GM21515 (cell line): ENCODE results near the gene TUBA1B.

Source experiments
- ATAC-seq: cut with Tn5 transposase; IDR thresholded peaks from one replicate; pipeline ENCODE4 v1.9.1; 2021; ENCODE audit not compliant: unreplicated experiment

The TUBA1B gene

DNA sequence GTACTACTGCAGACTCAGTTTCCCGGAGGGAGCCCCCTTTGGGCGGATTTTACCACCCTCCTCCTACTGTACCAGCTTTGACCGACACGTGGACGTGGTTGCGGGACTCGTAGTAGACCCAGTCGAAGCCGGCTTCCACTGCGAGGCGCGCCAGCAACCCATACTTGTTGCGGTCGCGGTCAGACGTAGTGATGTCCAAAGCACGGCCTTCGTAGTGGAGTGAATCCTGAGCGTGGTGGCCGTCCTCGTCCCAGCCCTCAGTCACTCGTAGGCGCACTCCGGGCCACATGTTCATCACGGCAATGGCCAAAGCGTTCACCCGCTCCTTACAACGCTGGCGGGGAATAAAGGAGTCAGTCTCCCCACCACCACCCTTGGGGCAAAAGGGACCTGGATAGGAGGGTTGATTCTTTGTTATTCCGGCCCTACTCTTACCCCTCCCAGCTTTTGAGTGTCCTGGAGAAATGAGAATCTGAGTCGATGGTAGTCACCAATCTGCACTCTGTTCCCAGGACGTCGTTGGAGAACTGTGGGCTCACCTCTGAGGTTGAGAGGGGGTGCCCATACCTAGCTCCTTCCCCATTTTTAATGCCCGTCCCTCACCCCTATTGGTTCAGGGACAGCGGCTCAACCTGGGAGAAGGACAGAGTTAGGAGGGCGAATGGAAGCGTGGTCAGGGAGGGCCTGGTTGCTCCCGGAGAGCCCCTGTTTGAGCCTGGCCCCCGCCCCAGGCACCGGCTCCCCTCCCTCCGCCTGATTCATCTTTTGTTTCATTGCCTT lies 39.9 kb downstream of the TUBA1B start:
- no peak for ATAC-seq

DNA sequence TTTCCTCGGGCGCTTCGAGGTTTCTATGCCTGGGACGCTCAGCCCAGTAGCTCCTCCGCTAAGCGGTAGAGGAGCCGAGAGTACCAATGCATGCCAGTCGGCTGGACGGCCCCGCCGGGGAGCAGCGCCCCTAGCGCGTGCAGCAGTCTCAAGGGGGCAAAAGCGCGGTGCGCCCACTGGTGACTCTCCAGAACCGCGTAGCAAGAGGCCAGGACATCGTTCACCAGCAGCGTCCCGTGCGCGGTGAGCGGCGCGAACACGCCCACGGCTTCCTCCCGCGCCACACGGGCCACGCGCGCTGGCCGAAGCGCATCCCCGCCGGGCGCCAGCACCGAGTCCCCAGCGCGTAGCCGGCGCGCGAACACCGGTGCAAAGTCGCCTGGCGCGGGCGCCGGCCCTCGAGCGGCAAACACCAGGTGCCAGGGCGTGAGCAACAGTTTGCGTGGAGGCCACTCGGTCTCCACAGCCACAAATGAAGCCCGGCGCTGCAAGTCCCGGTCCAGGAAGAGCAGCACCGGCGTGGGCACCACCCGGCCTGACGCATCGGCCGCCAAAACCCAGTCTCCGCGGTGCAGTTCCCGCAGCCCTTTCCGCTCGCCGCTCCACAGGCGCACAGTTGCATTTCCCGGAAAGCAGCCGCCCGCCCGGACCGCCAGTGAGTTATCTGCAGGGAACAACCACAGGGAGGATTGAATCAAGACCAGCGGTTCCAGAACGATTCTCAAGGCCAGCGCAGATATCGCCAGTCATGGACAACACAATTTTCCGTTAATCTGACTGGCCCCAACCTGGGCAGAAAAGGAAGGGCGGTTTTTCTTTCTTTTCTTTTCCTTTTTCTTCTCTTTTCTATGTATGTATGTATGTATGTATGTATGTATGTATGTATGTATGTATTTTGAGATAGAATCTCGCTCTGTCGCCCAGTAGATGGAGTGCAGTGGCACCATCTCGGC lies 41.1 kb downstream of the TUBA1B start:
- no peak for ATAC-seq

DNA sequence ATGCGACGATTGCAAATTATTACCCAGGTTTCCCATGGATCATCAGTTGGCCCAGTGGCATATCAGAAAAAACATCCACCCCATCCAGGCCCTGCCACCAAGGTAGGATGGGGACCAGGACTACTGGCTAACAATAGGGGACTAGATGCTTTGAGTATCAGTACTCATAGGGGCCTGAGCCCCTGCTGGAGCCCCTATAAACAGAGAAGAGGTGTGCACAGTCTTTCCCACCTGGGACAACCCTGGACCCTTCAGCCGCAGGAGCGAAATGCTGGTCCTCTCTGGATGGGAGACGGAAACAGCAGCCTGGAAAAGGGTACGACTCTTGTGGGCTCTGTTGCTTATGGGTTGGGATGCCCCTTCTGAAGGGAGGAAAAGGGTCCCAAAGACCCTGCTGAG lies 42.3 kb downstream of the TUBA1B start:
- no peak for ATAC-seq

DNA sequence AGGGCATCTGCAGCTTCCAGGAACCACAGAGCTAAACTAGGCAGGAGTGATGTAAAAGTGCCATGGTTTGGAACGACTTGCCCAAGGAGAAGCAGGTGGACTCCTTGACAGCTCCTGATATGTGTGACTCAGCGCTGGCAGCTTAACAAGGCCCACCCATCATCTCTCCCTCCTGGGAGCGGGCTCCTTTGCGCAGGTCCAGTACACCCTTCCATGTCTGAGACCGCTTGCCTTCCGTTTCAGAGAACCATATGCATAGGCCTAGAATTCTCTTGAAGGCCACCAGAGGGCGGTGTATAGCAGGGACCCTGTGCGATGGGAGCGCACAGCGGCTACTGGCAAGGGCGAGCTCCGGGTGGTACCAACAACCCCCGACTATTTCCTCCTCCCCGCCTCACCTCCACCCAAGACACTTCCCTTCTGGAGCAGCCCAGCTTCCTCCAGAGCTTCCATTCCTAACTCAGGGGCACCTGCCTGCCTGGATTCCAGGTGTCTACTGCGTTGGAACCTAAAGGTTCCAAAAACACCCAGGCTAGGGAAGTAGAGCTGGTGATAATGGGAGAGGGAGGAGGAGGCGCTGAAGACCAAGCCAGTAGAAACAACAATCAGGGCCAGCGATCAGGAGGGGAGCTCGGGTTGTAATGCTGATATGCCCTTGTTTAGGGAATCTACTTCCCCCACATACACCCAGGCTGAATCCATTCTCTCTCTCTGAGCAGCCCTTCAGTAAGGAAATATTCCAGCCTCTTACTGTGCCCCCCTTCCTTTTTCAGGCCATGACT lies 42.9 kb downstream of the TUBA1B start:
- peak; percentile 83 for ATAC-seq

DNA sequence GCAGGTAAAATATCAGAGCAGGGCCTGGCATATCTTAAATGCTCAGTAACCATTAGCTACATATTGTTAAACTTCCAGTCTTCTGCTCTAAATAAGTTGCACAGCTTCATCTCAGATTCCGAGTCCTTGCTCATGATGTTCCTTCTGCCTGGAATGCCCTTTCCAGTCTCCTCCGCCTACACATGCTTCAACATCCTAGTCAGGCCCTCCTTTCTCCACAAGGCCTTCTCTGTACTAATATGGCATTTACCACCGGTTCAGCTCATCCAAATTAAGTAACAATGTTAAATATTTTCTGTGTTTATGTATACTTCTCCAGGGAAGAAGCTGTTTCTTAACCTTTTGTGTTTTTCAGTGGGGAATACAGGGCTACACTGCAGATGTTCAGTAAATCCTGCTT lies 45.1 kb downstream of the TUBA1B start:
- no peak for ATAC-seq

DNA sequence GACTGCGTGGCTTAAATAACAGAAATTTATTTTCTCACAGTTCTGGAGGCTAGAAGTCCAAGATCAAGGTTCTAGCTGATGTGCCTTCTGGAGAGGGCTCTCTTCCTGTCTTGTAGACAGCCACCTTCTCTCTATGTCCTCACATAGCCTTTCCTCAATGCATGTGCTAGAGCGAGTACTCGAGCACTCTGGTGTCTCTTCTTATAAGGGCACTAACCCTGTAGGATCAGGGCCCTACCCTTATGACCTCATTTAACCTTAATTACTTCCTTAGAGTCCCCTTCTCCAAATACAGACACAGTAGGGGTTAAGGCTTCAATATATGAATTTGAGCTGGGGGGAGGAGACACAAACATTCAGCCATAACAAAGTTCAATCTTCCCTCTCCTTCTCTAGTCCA lies 46.8 kb downstream of the TUBA1B start:
- no peak for ATAC-seq

DNA sequence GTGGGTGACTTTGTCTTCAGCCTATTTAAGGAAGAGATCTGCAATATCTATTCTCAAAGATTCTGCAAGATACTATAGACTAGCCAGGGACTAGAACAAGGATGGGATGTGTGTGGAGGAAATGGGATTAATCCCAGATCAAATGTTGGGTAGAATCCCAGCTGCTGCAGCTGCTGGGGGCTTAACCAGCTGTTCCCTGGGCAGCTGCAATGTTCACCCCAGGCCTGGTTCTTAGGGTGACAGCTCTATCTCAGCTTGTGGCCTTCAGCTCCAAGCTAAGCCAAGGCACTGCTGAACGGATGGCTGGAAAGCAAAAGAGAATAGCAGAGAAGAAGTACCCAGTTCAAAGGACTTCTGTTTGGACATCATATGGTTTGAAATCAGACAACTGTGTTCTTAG lies 51.4 kb downstream of the TUBA1B start:
- ATAC-seq = no peak
